Ovary (tissue), 3 donors: ENCODE measurements around the gene C4B.

Experiments used
- CTCF ChIP-seq, 3 donors: fragments of 450-650 bp in 2 of 3; fragments of 200-600 bp in 1 of 3; IDR thresholded peaks; one replicate each; pipeline versions ENCODE4 v1.5.1 to v1.8.0; 2016 to 2022; ENCODE audit warnings: antibody characterized with exemption in 3 of 3, mild to moderate bottlenecking in 1 of 3
- EP300 ChIP-seq: sonication (generic); formaldehyde crosslinking; IDR thresholded peaks from one replicate; pipeline ENCODE4 v1.6.1; 2017; ENCODE audit warnings: antibody characterized with exemption
- donor health status: DM: no; HTN: no; CAD: no.

- TF ChIP-seq CTCF (IDR thresholded peaks at IDR 0.05) = no peak
- no peak for TF ChIP-seq EP300
These were observed 65.1 kb downstream of the C4B start for GRCh38 chr6:32079566-32080290.
